Measurements from ENCODE around the gene MAPK8IP3. TPM values are rescaled to one million over a fixed set of nuclear protein-coding genes. Genes with fewer than 3 reads are reported as not detected.
"Not testable (repeated sequence)": the region's sequence is repeated elsewhere in the genome, so short reads cannot be mapped to it uniquely, and the experiment has no call there.

The MAPK8IP3 gene
- total and polyA plus RNA-seq, 9 of the 15 experiments (the other 6 are each of a cell fraction or from before 2014, with no cell fraction given): 0.17 to 58.7 (median 16.7) TPM

GRCh38 chr16:1715220-1715619 lies 9.2 kb downstream of the MAPK8IP3 start (continued):
- no peak for TF ChIP-seq MGA (IDR thresholded peaks at IDR 0.05)
- no peak for TF ChIP-seq ATF2 (CRISPR knock-in tag; IDR thresholded peaks at IDR 0.05)
- TF ChIP-seq SMARCB1 (IDR thresholded peaks at IDR 0.05; ENCODE audit: insufficient read length, low read depth): no peak
- no peak for TF ChIP-seq XRCC3 (IDR thresholded peaks at IDR 0.05)

- FAIRE-seq; H3K27ac ChIP-seq (ENCODE audit: extremely low read depth, low read depth, low read length); H3K36me3 ChIP-seq (ENCODE audit: control insufficient read depth, insufficient read depth, low read length); H3K4me3 ChIP-seq; in situ Hi-C loops (cut with MboI); H2AFZ ChIP-seq (ENCODE audit: low read depth, low read length); H3K9me3 ChIP-seq (replicated peaks; ENCODE audit: control insufficient read depth, insufficient read depth, low read depth, low read length); H3K4me2 ChIP-seq (ENCODE audit: insufficient read depth, low read length); intact Hi-C loops (cut with micrococcal nuclease); H3K27me3 ChIP-seq (ENCODE audit: control insufficient read depth in 2 of 2, insufficient read depth in 2 of 2, low read length in 2 of 2); POLR2A ChIA-PET; H3K9me1 ChIP-seq (ENCODE audit: control insufficient read depth, insufficient read depth, low read length); CTCF ChIA-PET (ENCODE audit: low intra/inter-chr PET ratio); BruUV-seq (replicated peaks); H3K9ac ChIP-seq (ENCODE audit: insufficient read depth in 1 of 2, low read depth in 2 of 2, low read length in 2 of 2); DNase-seq (ENCODE audit: extremely low read depth in 1 of 4, low spot score in 3 of 4); ATAC-seq: not testable (repeated sequence)
- WGBS (ENCODE audit: insufficient coverage, low coverage, missing lambda C conversion rate): 84% methylated on average over 10 of the region's 10 CpGs
- Histone ChIP-seq H3K4me1 (replicated peaks in 1 of 2; ENCODE audit: control insufficient read depth in 2 of 2, insufficient read depth in 2 of 2, low read length in 2 of 2) (peaks cover 5 to 14% of the 10 kb centered on the region in 2 experiments; a peak in 3 of 5 replicates), H4K20me1 (replicated peaks; ENCODE audit: control insufficient read depth, insufficient read depth, low read length) (0 out of 2 replicates have a peak, but pooled peaks cover 11% of the 10 kb centered on the region), H3K79me2 (ENCODE audit: control insufficient read depth, insufficient read depth, low read length) (peaks cover 32% of the 10 kb centered on the region)
Measured at GRCh38 chr16:1718236-1718635, 12.2 kb downstream of the MAPK8IP3 start.
